Measurements from ENCODE around the gene VASH1. TPM values are rescaled to one million over a fixed set of nuclear protein-coding genes. Genes with fewer than 3 reads are reported as not detected.
A peak's percentile ranks its signal among the peaks of the same experiment; 100 is the strongest.
"Not testable (repeated sequence)": the region's sequence is repeated elsewhere in the genome, so short reads cannot be mapped to it uniquely, and the experiment has no call there.

Gene VASH1
- total RNA-seq, 4 donors from 2014 or later, result 4.3 to 12.8 (median 9.9) TPM

- Histone ChIP-seq H3K36me3 (no peaks in the 10 kb centered on the region), H3K4me1 (no peaks in the 10 kb centered on the region), H3K27ac (peak overlapping the region in 3 of 4 donors; percentile 1 to 44 (median 3)), H3K27me3 (peaks cover 6% of the 10 kb centered on the region), H3K9me3 (no peaks in the 10 kb centered on the region), H3K4me3 (no peak overlapping the region)
- WGBS, 2 donors (ENCODE audit: low coverage in 1 of 2), result 34 to 82% methylated on average over 4 of the region's 4 CpGs
- ATAC-seq, result no peak
- TF ChIP-seq EP300 (IDR thresholded peaks at IDR 0.05) (no peak), POLR2A (IDR thresholded peaks at IDR 0.05) (no peak), POLR2AphosphoS5 (IDR thresholded peaks at IDR 0.05) (no peak), CTCF (IDR thresholded peaks at IDR 0.05) (no peak)
Observed at GRCh38 chr14:76727384-76727783, 33.9 kb upstream of the VASH1 start.

GRCh38 chr14:76727901-76728300 lies 33.4 kb upstream of the VASH1 start:
- Histone ChIP-seq H3K27me3 (peaks cover 6% of the 10 kb centered on the region), H3K4me3 (no peak overlapping the region), H3K4me1 (no peaks in the 10 kb centered on the region), H3K36me3 (no peaks in the 10 kb centered on the region), H3K9me3 (no peaks in the 10 kb centered on the region), H3K27ac (peak overlapping the region in 2 of 4 donors; percentile 1 to 3)
- TF ChIP-seq POLR2A (IDR thresholded peaks at IDR 0.05), result no peak
- no peak for TF ChIP-seq CTCF (IDR thresholded peaks at IDR 0.05)
- no peak for TF ChIP-seq POLR2AphosphoS5 (IDR thresholded peaks at IDR 0.05)
- no peak for TF ChIP-seq EP300 (IDR thresholded peaks at IDR 0.05)
- no peak for ATAC-seq
- 40 to 62% methylated on average over 1 of the region's 1 CpG for WGBS, 2 donors (ENCODE audit: low coverage in 1 of 2)

- Histone ChIP-seq H3K27ac (no peak overlapping the region), H3K4me1 (no peaks in the 10 kb centered on the region), H3K36me3 (no peaks in the 10 kb centered on the region), H3K9me3 (no peaks in the 10 kb centered on the region), H3K27me3 (peaks cover 6% of the 10 kb centered on the region), H3K4me3 (no peak overlapping the region)
- TF ChIP-seq EP300 (IDR thresholded peaks at IDR 0.05) (no peak), POLR2A (IDR thresholded peaks at IDR 0.05) (no peak), CTCF (IDR thresholded peaks at IDR 0.05) (no peak), POLR2AphosphoS5 (IDR thresholded peaks at IDR 0.05) (no peak)
- ATAC-seq, result no peak
- WGBS, 2 donors (ENCODE audit: low coverage in 1 of 2), result 56 to 77% methylated on average over 2 of the region's 2 CpGs
Observed at GRCh38 chr14:76729258-76729657, 32.0 kb upstream of the VASH1 start.

- no peak for ATAC-seq
- no peak overlapping the region for H3K4me3 ChIP-seq
- no peaks in the 10 kb centered on the region for H3K9me3 ChIP-seq
- TF ChIP-seq CTCF (IDR thresholded peaks at IDR 0.05) (no peak), POLR2A (IDR thresholded peaks at IDR 0.05) (no peak), POLR2AphosphoS5 (IDR thresholded peaks at IDR 0.05) (no peak), EP300 (IDR thresholded peaks at IDR 0.05) (no peak)
- no peaks in the 10 kb centered on the region for H3K4me1 ChIP-seq
- H3K36me3 ChIP-seq, result no peaks in the 10 kb centered on the region
- H3K27me3 ChIP-seq, result peaks cover 6% of the 10 kb centered on the region
- H3K27ac ChIP-seq, result no peak overlapping the region
- WGBS, 2 donors (ENCODE audit: low coverage in 1 of 2), result 32% methylated on average over 1 of the region's 1 CpG; no CpG with 5 or more reads in 1 of the 2 donors
Observed at GRCh38 chr14:76729953-76730505, 31.2 kb upstream of the VASH1 start.

GRCh38 chr14:76734501-76734900 lies 26.8 kb upstream of the VASH1 start:
- not testable (repeated sequence) for H3K9me3 ChIP-seq, H3K27me3 ChIP-seq, H3K4me3 ChIP-seq, ATAC-seq, H3K27ac ChIP-seq, H3K36me3 ChIP-seq, H3K4me1 ChIP-seq
- WGBS, 2 donors (ENCODE audit: low coverage in 1 of 2), result no CpG with 5 or more reads among the region's 31 CpGs

Measured in gastroesophageal sphincter (tissue), 4 donors.